Gastroesophageal sphincter (tissue), 3 donors: ENCODE measurements around the gene MGST1.

ENCODE experiments used
- CTCF ChIP-seq, 4 experiments: fragments of 200-600 bp in 2 of 4; fragments of 450-650 bp in 2 of 4; sonication (generic) in 1 of 4; IDR thresholded peaks; one replicate each; pipeline ENCODE4 v1.5.1; 2017 to 2019; ENCODE audit warnings: antibody characterized with exemption in 4 of 4, mild to moderate bottlenecking in 2 of 4, moderate library complexity in 2 of 4
- EP300 ChIP-seq: sonication (generic); formaldehyde crosslinking; IDR thresholded peaks from one replicate; pipeline ENCODE4 v1.6.1; 2017; ENCODE audit warnings: antibody characterized with exemption, mild to moderate bottlenecking
- POLR2A ChIP-seq, 2 donors: fragments of 450-650 bp; IDR thresholded peaks; one replicate each; pipeline ENCODE4 v1.6.1; 2017; ENCODE audit warnings: antibody characterized with exemption in 2 of 2, mild to moderate bottlenecking in 2 of 2, moderate library complexity in 1 of 2

- no peak for TF ChIP-seq EP300
- no peak for TF ChIP-seq CTCF (IDR thresholded peaks at IDR 0.05)
- TF ChIP-seq POLR2A (IDR thresholded peaks at IDR 0.05) = no peak
Observed at GRCh38 chr12:16323010-16323409, 24.4 kb upstream of the MGST1 start.
